C4-2B (cell line): ENCODE data around the gene PRKD1.
A peak's percentile ranks its signal among the peaks of the same experiment; 100 is the strongest.

ENCODE experiments used
- H3K27ac ChIP-seq: fragments of 450-650 bp; 2 replicates; pipeline ENCODE4 v1.5.1; 2017
- CTCF ChIP-seq: fragments of 450-650 bp; conservative IDR thresholded peaks from 2 replicates; pipeline ENCODE4 v1.5.1; 2017; ENCODE audit warnings: mild to moderate bottlenecking
- ZFX ChIP-seq: fragments of 450-650 bp; IDR thresholded peaks from 2 replicates; pipeline ENCODE4 v1.6.1; 2017

PRKD1 gene

DNA sequence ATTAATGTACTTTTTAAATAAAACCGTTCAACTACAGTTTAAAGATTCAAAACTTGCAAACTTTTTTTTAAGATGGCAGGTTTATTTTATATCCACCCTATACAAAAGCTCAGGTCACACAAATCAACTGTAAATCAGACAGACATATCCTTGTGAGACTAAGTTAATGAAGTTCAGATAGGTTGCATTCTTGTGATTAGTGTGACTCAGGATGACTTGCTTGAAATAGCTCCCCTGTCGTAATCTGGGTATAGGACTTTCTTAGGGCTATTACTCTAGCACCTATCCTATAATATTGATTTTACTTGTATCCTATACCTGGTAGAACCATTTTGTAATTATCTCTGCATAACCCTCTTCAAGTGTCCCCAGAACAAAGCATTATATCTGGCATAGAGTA is 9.5 kb upstream of the PRKD1 start:
- no peak for TF ChIP-seq ZFX
- no peak for TF ChIP-seq CTCF

DNA sequence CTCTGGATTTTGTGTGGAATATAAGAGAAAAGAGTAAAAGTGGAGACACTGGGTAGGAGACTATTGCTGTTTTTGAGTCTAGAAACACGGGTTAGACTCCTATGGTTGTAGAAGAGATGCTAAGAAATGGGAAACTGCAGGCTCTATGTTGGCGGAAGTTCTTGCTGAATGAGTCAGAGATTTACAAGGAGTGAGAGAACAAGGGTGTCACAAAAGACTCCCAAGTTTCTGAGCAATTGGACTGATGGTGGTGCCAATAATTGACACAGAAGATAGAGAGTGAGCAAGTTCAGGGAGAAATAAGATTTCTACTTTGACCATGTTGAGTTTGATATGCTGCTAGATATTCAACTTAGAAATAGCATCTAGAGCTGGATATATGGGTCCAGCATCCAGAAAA is 2.6 kb upstream of the PRKD1 start:
- H3K27ac ChIP-seq: no peak overlapping the region
- TF ChIP-seq CTCF: no peak

More for the DNA sequence above, 9.5 kb upstream of the PRKD1 start:
- H3K27ac ChIP-seq: no peak overlapping the region

- H3K27ac ChIP-seq: peak overlapping the region; percentile 94
- no peak for TF ChIP-seq CTCF
- TF ChIP-seq ZFX: no peak
Observed at GRCh38 chr14:29928117-29928640, 532 bp upstream of the PRKD1 start.

- TF ChIP-seq ZFX (peak; percentile 66; the same call in 1 of the 2 replicates), CTCF (peak; percentile 53)
- peak overlapping the region; percentile 94 for H3K27ac ChIP-seq
Observed at GRCh38 chr14:29926701-29927375, 809 bp downstream of the PRKD1 start.

DNA sequence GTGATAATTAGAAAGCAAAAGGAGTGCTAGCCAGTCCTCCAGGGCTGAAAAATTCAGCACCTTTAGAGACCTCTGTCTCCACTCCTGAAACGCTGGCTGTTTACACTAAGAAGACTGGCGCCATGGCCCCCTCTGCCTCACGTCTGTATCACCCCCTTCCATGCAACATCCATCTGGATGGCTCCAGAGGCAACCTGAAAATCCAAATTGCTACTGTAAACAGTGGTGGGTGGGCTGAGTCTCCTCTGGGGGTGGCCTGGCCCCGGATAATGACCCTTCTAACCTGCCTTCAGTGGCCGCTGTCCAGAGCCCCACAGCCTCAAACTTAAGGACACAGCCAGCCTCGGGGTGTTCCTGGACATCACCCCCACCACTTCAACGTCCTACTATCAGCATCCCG is 1.4 kb downstream of the PRKD1 start:
- H3K27ac ChIP-seq: peak overlapping the region; percentile 94

GRCh38 chr14:29925736-29926135 is 1.9 kb downstream of the PRKD1 start:
- H3K27ac ChIP-seq: peak overlapping the region; percentile 94
- no peak for TF ChIP-seq CTCF
- TF ChIP-seq ZFX: no peak

More for the DNA sequence above, 1.4 kb downstream of the PRKD1 start:
- TF ChIP-seq CTCF: no peak
- no peak for TF ChIP-seq ZFX

- no peak for TF ChIP-seq CTCF
- TF ChIP-seq ZFX: no peak
- peak overlapping the region; percentile 62 for H3K27ac ChIP-seq
Observed at GRCh38 chr14:29925101-29925722, 2.4 kb downstream of the PRKD1 start.
